ENCODE measurements around the gene NR2F1-AS1. TPM values are rescaled to one million over a fixed set of nuclear protein-coding genes. Genes with fewer than 3 reads are reported as not detected.

The NR2F1-AS1 gene
- total RNA-seq, 1 experiment from 2014 or later, result 1.5 TPM

- CTCF ChIA-PET, result interaction anchor here (0.9 to 1.1 kb wide), 3 partner anchors 9 to 669 kb away, joined by 3 read pairs; no protein-coding TSS in a partner anchor
- Mint-ChIP-seq H3K9me3 (no peaks in the 10 kb centered on the region), H3K36me3 (no peaks in the 10 kb centered on the region), H3K27ac (no peak overlapping the region), H3K27me3 (ENCODE audit: low read depth) (no peaks in the 10 kb centered on the region), H3K4me3 (peak overlapping the region; percentile 56), H3K4me1 (peaks cover 42% of the 10 kb centered on the region)
- DNase-seq (ENCODE audit: low spot score) (no peak), ATAC-seq (no peak)
- TF ChIP-seq ETV6 (CRISPR knock-in tag; IDR thresholded peaks at IDR 0.05), result no peak
- no peak for TF ChIP-seq USF1 (CRISPR knock-in tag; IDR thresholded peaks at IDR 0.05)
- TF ChIP-seq ESRRA (CRISPR knock-in tag; IDR thresholded peaks at IDR 0.05; ENCODE audit: borderline replicate concordance), result no peak
- no peak for TF ChIP-seq PREB (CRISPR knock-in tag; IDR thresholded peaks at IDR 0.05; ENCODE audit: borderline replicate concordance)
- TF ChIP-seq FOXK1 (CRISPR knock-in tag; IDR thresholded peaks at IDR 0.05), result no peak
- TF ChIP-seq ZNF263 (CRISPR knock-in tag; IDR thresholded peaks at IDR 0.05; ENCODE audit: low read depth), result no peak
- TF ChIP-seq ARID4B (CRISPR knock-in tag; IDR thresholded peaks at IDR 0.05; ENCODE audit: borderline replicate concordance), result no peak
- no peak for TF ChIP-seq ATF6 (CRISPR knock-in tag; IDR thresholded peaks at IDR 0.05)
- no peak for TF ChIP-seq ZNF671 (CRISPR knock-in tag; IDR thresholded peaks at IDR 0.05)
- no peak for TF ChIP-seq MAX (CRISPR knock-in tag; IDR thresholded peaks at IDR 0.05)
- no peak for TF ChIP-seq ZBTB43 (CRISPR knock-in tag; IDR thresholded peaks at IDR 0.05)
- TF ChIP-seq EMX1 (CRISPR knock-in tag; IDR thresholded peaks at IDR 0.05), result no peak
- POLR2A ChIA-PET, result no interaction called here
Measured at GRCh38 chr5:93577854-93578812, 2.9 kb downstream of the NR2F1-AS1 start.
